Astrocyte (in vitro differentiated cells and primary cell): Measurements from ENCODE around the gene EXOC6B. TPM values are rescaled to one million over a fixed set of nuclear protein-coding genes. Genes with fewer than 3 reads are reported as not detected.

Experiments
- DNase-seq: peaks from one replicate; pipeline ENCODE4 v3.0.0-alpha.2; 2010; ENCODE audit warnings: low read depth
- FAIRE-seq: peaks from 2 replicates; lab custom pipeline; 2011; peaks lifted over from hg19 to GRCh38; lab: Jason Lieb, UNC
- H2AFZ ChIP-seq: 2 replicates; pipeline ENCODE4 v1.6.0; 2012; ENCODE audit warnings: low read depth, low read length, inconsistent platforms
- H3K27ac ChIP-seq: 2 replicates; pipeline ENCODE4 v1.5.1; 2011; ENCODE audit warnings: low read depth, low read length, inconsistent platforms
- H3K27me3 ChIP-seq: 2 replicates; pipeline ENCODE4 v1.6.0; 2011; ENCODE audit warnings: low read length, inconsistent platforms; ENCODE audit not compliant: insufficient read depth
- H3K36me3 ChIP-seq: 2 replicates; pipeline ENCODE4 v1.5.1; 2011; ENCODE audit warnings: low read length, inconsistent platforms; ENCODE audit not compliant: insufficient read depth
- H3K4me1 ChIP-seq: 2 replicates; pipeline ENCODE4 v1.5.1; 2011; ENCODE audit warnings: low read length, inconsistent platforms; ENCODE audit not compliant: insufficient read depth
- H3K4me2 ChIP-seq: 2 replicates; pipeline ENCODE4 v1.6.0; 2012; ENCODE audit warnings: low read length, inconsistent platforms
- H3K4me3 ChIP-seq: 2 replicates; pipeline ENCODE4 v1.5.1; 2011; ENCODE audit warnings: low read depth, mild to moderate bottlenecking, low read length, inconsistent platforms; ENCODE audit not compliant: insufficient read depth
- H3K79me2 ChIP-seq: 2 replicates; pipeline ENCODE4 v1.6.0; 2012; ENCODE audit warnings: mild to moderate bottlenecking, low read length, inconsistent platforms; ENCODE audit not compliant: insufficient read depth
- H3K9ac ChIP-seq: 2 replicates; pipeline ENCODE4 v1.6.0; 2012; ENCODE audit warnings: mild to moderate bottlenecking, low read length, inconsistent platforms
- H3K9me3 ChIP-seq: 2 replicates; pipeline ENCODE4 v1.5.1; 2012; ENCODE audit warnings: low read depth, mild to moderate bottlenecking, low read length, inconsistent platforms; ENCODE audit not compliant: insufficient read depth
- H4K20me1 ChIP-seq: 2 replicates; pipeline ENCODE4 v1.6.0; 2012; ENCODE audit warnings: low read length, inconsistent platforms; ENCODE audit not compliant: insufficient read depth
- H3K27ac Mint-ChIP-seq: one replicate; pipeline ENCODE4 v1.8.0; 2021; ENCODE audit warnings: mild to moderate bottlenecking, mixed read lengths; ENCODE audit not compliant: unreplicated experiment
- H3K27me3 Mint-ChIP-seq: one replicate; pipeline ENCODE4 v1.8.0; 2021; ENCODE audit warnings: low read depth, mixed read lengths; ENCODE audit not compliant: unreplicated experiment
- H3K36me3 Mint-ChIP-seq: one replicate; pipeline ENCODE4 v1.8.0; 2021; ENCODE audit warnings: low read depth, mixed read lengths; ENCODE audit not compliant: unreplicated experiment
- H3K4me1 Mint-ChIP-seq: one replicate; pipeline ENCODE4 v1.8.0; 2021; ENCODE audit warnings: low read depth, mixed read lengths; ENCODE audit not compliant: unreplicated experiment
- H3K4me3 Mint-ChIP-seq: one replicate; pipeline ENCODE4 v1.8.0; 2021; ENCODE audit warnings: mild to moderate bottlenecking, moderate library complexity, mixed read lengths; ENCODE audit not compliant: unreplicated experiment
- H3K9me3 Mint-ChIP-seq: one replicate; pipeline ENCODE4 v1.8.0; 2021; ENCODE audit warnings: mild to moderate bottlenecking, mixed read lengths; ENCODE audit not compliant: unreplicated experiment
- EZH2 ChIP-seq: IDR thresholded peaks from 2 replicates; pipeline ENCODE4 v1.6.1; 2012; ENCODE audit warnings: mild to moderate bottlenecking, low read length, inconsistent platforms; ENCODE audit not compliant: insufficient read depth
- total RNA-seq: library from RNA; stranded (reverse); gene quantifications from 2 replicates; pipeline ENCODE4 v1.2.1, GENCODE V29; 2021
- TF ChIP-seq, protein P1 (sequence below): IDR thresholded peaks from 2 replicates; pipeline ENCODE4 v1.5.1; 2011; ENCODE audit warnings: low read depth, mild to moderate bottlenecking, inconsistent platforms, low read length, moderate library complexity; ENCODE audit not compliant: insufficient read depth

Gene EXOC6B
- total RNA-seq, 1 donor from 2014 or later: 31.8 TPM

DNA sequence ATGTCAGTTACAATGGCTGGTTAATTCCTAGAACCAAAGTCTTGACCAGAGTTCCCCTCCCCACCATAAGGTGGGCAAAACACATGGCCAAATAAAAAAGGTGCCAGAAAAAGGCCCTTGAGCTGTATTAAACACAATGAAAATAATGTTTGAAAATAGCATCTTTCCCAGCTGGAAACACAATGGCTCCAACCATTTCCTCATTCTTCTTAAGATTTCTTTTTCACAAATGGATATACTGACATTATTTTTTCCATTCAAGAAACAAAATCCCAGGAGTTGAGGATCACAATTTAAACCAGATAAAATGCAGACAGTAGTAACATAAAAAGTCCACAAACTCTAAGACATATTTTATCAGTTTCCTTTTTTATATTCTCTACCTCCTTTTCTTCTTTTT lies 143.8 kb downstream of the EXOC6B start:
- peaks cover 9% of the 10 kb centered on the region for H3K4me1 Mint-ChIP-seq
- no peaks in the 10 kb centered on the region for H3K27me3 Mint-ChIP-seq

DNA sequence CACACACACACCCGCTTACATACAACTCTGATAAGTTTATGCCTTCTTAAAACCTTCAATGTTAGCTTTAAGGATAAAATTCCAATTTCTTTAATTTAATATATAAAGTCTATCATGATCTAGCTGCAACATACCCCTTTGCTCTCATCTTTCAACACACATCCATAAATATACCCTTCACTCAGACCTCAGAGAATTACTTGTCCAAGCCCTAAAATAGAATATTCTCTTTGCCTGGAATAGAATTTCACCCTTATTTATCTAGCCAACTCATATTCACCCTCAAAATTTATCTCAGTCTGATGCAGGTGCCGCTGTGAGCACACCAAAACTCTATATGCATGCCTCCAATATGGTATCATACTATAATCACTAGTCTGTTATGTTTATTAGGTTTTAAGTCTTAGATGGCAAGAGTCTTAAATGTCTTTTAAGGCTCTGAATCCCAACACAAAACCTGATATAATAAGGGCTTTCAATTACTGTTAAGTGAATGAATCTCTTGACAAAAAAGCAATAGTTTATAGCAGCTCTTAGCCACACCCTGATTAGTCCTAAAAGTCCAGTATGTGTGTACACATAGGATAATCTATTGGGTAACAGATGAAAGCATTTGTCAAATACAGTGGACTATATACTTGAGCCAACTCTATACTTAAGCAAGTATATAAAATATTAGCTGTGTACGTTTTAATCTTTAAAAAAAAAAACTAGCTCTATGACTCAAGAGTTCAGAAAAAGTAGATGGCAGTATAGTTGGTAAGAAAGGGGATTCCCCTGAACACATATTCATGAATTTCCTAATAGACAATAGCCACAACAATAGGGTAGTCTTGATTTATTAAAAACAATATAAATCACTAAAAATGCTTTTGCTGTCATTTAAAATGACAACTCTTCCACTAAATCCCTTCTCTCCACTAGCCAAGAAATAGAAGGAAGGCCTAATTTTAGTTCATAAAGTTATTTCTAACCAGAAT lies 144.5 kb downstream of the EXOC6B start:
- H3K4me1 ChIP-seq: no peaks in the 10 kb centered on the region
- no peaks in the 10 kb centered on the region for H3K27me3 Mint-ChIP-seq
- no peak overlapping the region for H3K27ac ChIP-seq
- no peaks in the 10 kb centered on the region for H3K36me3 ChIP-seq
- H3K79me2 ChIP-seq: no peaks in the 10 kb centered on the region
- no peak overlapping the region for H3K4me3 Mint-ChIP-seq
- no peaks in the 10 kb centered on the region for H3K27me3 ChIP-seq
- peaks cover 2% of the 10 kb centered on the region for H3K36me3 Mint-ChIP-seq
- DNase-seq (no peak), FAIRE-seq (no peak)
- no peaks in the 10 kb centered on the region for H3K9me3 Mint-ChIP-seq
- H3K9ac ChIP-seq: no peak overlapping the region
- H4K20me1 ChIP-seq: no peaks in the 10 kb centered on the region
- no peak overlapping the region for H3K4me2 ChIP-seq
- H3K4me1 Mint-ChIP-seq: peaks cover 17% of the 10 kb centered on the region
- no peak overlapping the region for H2AFZ ChIP-seq
- no peak overlapping the region for H3K27ac Mint-ChIP-seq
- no peaks in the 10 kb centered on the region for H3K9me3 ChIP-seq
- no peak for TF ChIP-seq EZH2
- TF ChIP-seq, protein P1, sequence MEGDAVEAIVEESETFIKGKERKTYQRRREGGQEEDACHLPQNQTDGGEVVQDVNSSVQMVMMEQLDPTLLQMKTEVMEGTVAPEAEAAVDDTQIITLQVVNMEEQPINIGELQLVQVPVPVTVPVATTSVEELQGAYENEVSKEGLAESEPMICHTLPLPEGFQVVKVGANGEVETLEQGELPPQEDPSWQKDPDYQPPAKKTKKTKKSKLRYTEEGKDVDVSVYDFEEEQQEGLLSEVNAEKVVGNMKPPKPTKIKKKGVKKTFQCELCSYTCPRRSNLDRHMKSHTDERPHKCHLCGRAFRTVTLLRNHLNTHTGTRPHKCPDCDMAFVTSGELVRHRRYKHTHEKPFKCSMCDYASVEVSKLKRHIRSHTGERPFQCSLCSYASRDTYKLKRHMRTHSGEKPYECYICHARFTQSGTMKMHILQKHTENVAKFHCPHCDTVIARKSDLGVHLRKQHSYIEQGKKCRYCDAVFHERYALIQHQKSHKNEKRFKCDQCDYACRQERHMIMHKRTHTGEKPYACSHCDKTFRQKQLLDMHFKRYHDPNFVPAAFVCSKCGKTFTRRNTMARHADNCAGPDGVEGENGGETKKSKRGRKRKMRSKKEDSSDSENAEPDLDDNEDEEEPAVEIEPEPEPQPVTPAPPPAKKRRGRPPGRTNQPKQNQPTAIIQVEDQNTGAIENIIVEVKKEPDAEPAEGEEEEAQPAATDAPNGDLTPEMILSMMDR: no peak
- no peak overlapping the region for H3K4me3 ChIP-seq

More for the DNA sequence above, 143.8 kb downstream of the EXOC6B start:
- Histone ChIP-seq H3K4me1 (no peaks in the 10 kb centered on the region), H3K4me2 (no peak overlapping the region), H2AFZ (no peak overlapping the region), H3K9me3 (no peaks in the 10 kb centered on the region), H3K27ac (no peak overlapping the region), H3K9ac (no peak overlapping the region), H3K27me3 (no peaks in the 10 kb centered on the region), H3K36me3 (no peaks in the 10 kb centered on the region), H3K4me3 (no peak overlapping the region), H3K79me2 (no peaks in the 10 kb centered on the region), H4K20me1 (no peaks in the 10 kb centered on the region)
- no peak for DNase-seq
- no peak overlapping the region for H3K4me3 Mint-ChIP-seq
- peaks cover 2% of the 10 kb centered on the region for H3K36me3 Mint-ChIP-seq
- TF ChIP-seq, protein P1: no peak
- no peak for TF ChIP-seq EZH2
- H3K27ac Mint-ChIP-seq: no peak overlapping the region
- FAIRE-seq: no peak
- no peaks in the 10 kb centered on the region for H3K9me3 Mint-ChIP-seq

DNA sequence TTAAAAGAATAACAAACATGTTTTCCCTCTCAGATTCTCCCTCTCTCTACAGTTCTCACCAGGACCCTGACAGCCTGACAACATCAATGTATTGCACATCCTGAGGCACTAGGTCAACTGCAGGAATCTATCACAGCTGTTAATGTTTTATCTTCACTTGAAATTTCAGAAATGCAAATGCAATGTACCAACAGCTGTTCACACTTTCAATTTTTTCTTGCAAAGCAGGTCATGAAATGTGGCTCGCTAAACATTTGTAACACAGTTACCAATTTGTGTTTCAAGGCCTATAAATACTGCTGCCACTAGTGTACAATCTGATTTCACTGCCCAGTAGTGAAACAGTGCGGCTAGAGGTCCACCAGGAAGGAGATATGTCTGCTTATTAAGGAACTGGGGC lies 147.8 kb downstream of the EXOC6B start:
- no peak overlapping the region for H3K9ac ChIP-seq
- H3K4me1 ChIP-seq: no peaks in the 10 kb centered on the region
- Mint-ChIP-seq H3K4me3 (no peak overlapping the region), H3K4me1 (peaks cover 22% of the 10 kb centered on the region), H3K9me3 (no peaks in the 10 kb centered on the region), H3K36me3 (peaks cover 2% of the 10 kb centered on the region), H3K27me3 (no peaks in the 10 kb centered on the region), H3K27ac (no peak overlapping the region)
- no peaks in the 10 kb centered on the region for H3K27me3 ChIP-seq
- DNase-seq: no peak
- H2AFZ ChIP-seq: no peak overlapping the region
- no peak overlapping the region for H3K27ac ChIP-seq
- FAIRE-seq: no peak
- no peak overlapping the region for H3K4me3 ChIP-seq
- H3K9me3 ChIP-seq: no peaks in the 10 kb centered on the region
- H3K79me2 ChIP-seq: no peaks in the 10 kb centered on the region
- H3K36me3 ChIP-seq: no peaks in the 10 kb centered on the region
- TF ChIP-seq, protein P1: no peak
- no peak for TF ChIP-seq EZH2
- no peaks in the 10 kb centered on the region for H4K20me1 ChIP-seq
- no peak overlapping the region for H3K4me2 ChIP-seq
